ENCODE results near the gene TTLL11. TPM values are rescaled to one million over a fixed set of nuclear protein-coding genes. Genes with fewer than 3 reads are reported as not detected.

TTLL11 gene
- total RNA-seq, 1 experiment from 2014 or later: 1.5 TPM

- H3K4me1 ChIP-seq (ENCODE audit: insufficient read depth, low read length): no peaks in the 10 kb centered on the region
- H4K5ac ChIP-seq (ENCODE audit: insufficient read length, low read depth, low read length): no peak overlapping the region
- H3K23ac ChIP-seq (ENCODE audit: insufficient read length, low read depth, low read length): no peak overlapping the region
- H2BK15ac ChIP-seq (ENCODE audit: low read depth, low read length): no peak overlapping the region
- H2BK5ac ChIP-seq (ENCODE audit: insufficient read length, low read length): no peak overlapping the region
- Mint-ChIP-seq H3K36me3 (ENCODE audit: insufficient read depth in 1 of 3, low read depth in 3 of 3) (peaks cover 0 to 4% (median 0%) of the 10 kb centered on the region in 3 experiments; a peak in 1 of 7 replicates), H3K4me3 (no peak overlapping the region), H3K27ac (no peak overlapping the region), H3K27me3 (ENCODE audit: low read depth) (peaks cover 2% of the 10 kb centered on the region), H3K9me3 (peaks cover 7% of the 10 kb centered on the region in 2 experiments; a peak in 3 of 5 replicates), H3K4me1 (peaks cover 8 to 27% of the 10 kb centered on the region in 2 experiments; a peak in 3 of 4 replicates)
- no peak overlapping the region for H3K4ac ChIP-seq (ENCODE audit: low read depth, low read length)
- no peak for DNase-seq
- no peak for TF ChIP-seq CTCF (conservative IDR thresholded peaks at IDR 0.05)
- H4K20me1 ChIP-seq (ENCODE audit: control insufficient read depth, insufficient read depth, insufficient read length): no peaks in the 10 kb centered on the region
- H3K14ac ChIP-seq (ENCODE audit: insufficient read depth, low read length): no peak overlapping the region
- no peak overlapping the region for H3K18ac ChIP-seq (ENCODE audit: insufficient read length, low read depth, low read length)
- WGBS (ENCODE audit: extremely low coverage, insufficient read length, low lambda C conversion rate): no CpG with 5 or more reads among the region's 7 CpGs
- no peak overlapping the region for H2BK120ac ChIP-seq (ENCODE audit: low read depth, low read length, poor library complexity, severe bottlenecking)
- no peaks in the 10 kb centered on the region for H3K27me3 ChIP-seq (ENCODE audit: insufficient read depth, low read length)
- H3K27ac ChIP-seq (ENCODE audit: insufficient read length, low read depth, low read length): no peak overlapping the region
- no peak overlapping the region for H3K9ac ChIP-seq (ENCODE audit: extremely low read depth, insufficient read length, low read length)
- no peak overlapping the region for H2BK20ac ChIP-seq (ENCODE audit: low read depth, low read length, poor library complexity, severe bottlenecking)
- H2BK12ac ChIP-seq (ENCODE audit: insufficient read length, low read depth, low read length): no peak overlapping the region
- no peaks in the 10 kb centered on the region for H3K9me3 ChIP-seq (ENCODE audit: control insufficient read depth, low read depth, low read length)
- H2AK5ac ChIP-seq (ENCODE audit: insufficient read length, low read length): no peak overlapping the region
- H2AFZ ChIP-seq (ENCODE audit: low read length): no peak overlapping the region
- H3T11ph ChIP-seq (ENCODE audit: low read length): no peak overlapping the region
- H4K91ac ChIP-seq (ENCODE audit: insufficient read length, low read depth, low read length): no peak overlapping the region
- H3K79me2 ChIP-seq (ENCODE audit: insufficient read depth, low read length): no peaks in the 10 kb centered on the region
- no peak overlapping the region for H3K56ac ChIP-seq (ENCODE audit: insufficient read length, low read depth, low read length)
- H3K23me2 ChIP-seq (ENCODE audit: insufficient read length, low read depth, low read length, poor library complexity, severe bottlenecking): no peaks in the 10 kb centered on the region
- H3K4me2 ChIP-seq (ENCODE audit: insufficient read depth, insufficient read length, low read length): no peak overlapping the region
- H3K79me1 ChIP-seq (ENCODE audit: insufficient read depth, low read depth, low read length, poor library complexity, severe bottlenecking): no peaks in the 10 kb centered on the region
- no peak overlapping the region for H4K8ac ChIP-seq (replicated peaks; ENCODE audit: insufficient read length, low read depth, low read length)
Observed at GRCh38 chr9:122107291-122107805, 14.2 kb upstream of the TTLL11 start.

All from H9 (cell line).